ENCODE data around the gene STX4. TPM values are rescaled to one million over a fixed set of nuclear protein-coding genes. Genes with fewer than 3 reads are reported as not detected.

Gene STX4
- total RNA-seq, 1 experiment from 2014 or later = 32.3 TPM

- Histone ChIP-seq H2AK5ac (ENCODE audit: insufficient read length, low read length) (no peak overlapping the region), H2BK120ac (ENCODE audit: low read depth, low read length, poor library complexity, severe bottlenecking) (no peak overlapping the region), H3K9me3 (ENCODE audit: control insufficient read depth, low read depth, low read length) (no peaks in the 10 kb centered on the region), H3K27ac (ENCODE audit: insufficient read length, low read depth, low read length) (no peak overlapping the region), H3K79me1 (ENCODE audit: insufficient read depth, low read depth, low read length, poor library complexity, severe bottlenecking) (no peaks in the 10 kb centered on the region), H3K9ac (ENCODE audit: extremely low read depth, insufficient read length, low read length) (no peak overlapping the region), H3K27me3 (ENCODE audit: insufficient read depth, low read length) (no peaks in the 10 kb centered on the region), H3K23me2 (ENCODE audit: insufficient read length, low read depth, low read length, poor library complexity, severe bottlenecking) (no peaks in the 10 kb centered on the region), H4K5ac (ENCODE audit: insufficient read length, low read depth, low read length) (no peak overlapping the region), H3T11ph (ENCODE audit: low read length) (no peak overlapping the region), H2AFZ (ENCODE audit: low read length) (no peak overlapping the region), H3K79me2 (ENCODE audit: insufficient read depth, low read length) (no peaks in the 10 kb centered on the region), H2BK12ac (ENCODE audit: insufficient read length, low read depth, low read length) (no peak overlapping the region), H2BK15ac (ENCODE audit: low read depth, low read length) (no peak overlapping the region), H2BK5ac (ENCODE audit: insufficient read length, low read length) (no peak overlapping the region), H3K18ac (ENCODE audit: insufficient read length, low read depth, low read length) (no peak overlapping the region), H2BK20ac (ENCODE audit: low read depth, low read length, poor library complexity, severe bottlenecking) (no peak overlapping the region), H3K4ac (ENCODE audit: low read depth, low read length) (no peak overlapping the region), H3K4me2 (ENCODE audit: insufficient read depth, insufficient read length, low read length) (no peak overlapping the region), H3K4me1 (ENCODE audit: insufficient read depth, low read length) (no peaks in the 10 kb centered on the region), H4K8ac (replicated peaks; ENCODE audit: insufficient read length, low read depth, low read length) (no peak overlapping the region), H4K91ac (ENCODE audit: insufficient read length, low read depth, low read length) (no peak overlapping the region), H3K23ac (ENCODE audit: insufficient read length, low read depth, low read length) (no peak overlapping the region), H4K20me1 (ENCODE audit: control insufficient read depth, insufficient read depth, insufficient read length) (peaks cover 4% of the 10 kb centered on the region), H3K56ac (ENCODE audit: insufficient read length, low read depth, low read length) (no peak overlapping the region), H3K14ac (ENCODE audit: insufficient read depth, low read length) (no peak overlapping the region)
- no peak for DNase-seq
- Mint-ChIP-seq H3K36me3 (ENCODE audit: insufficient read depth in 1 of 3, low read depth in 3 of 3) (peaks cover 28 to 56% (median 54%) of the 10 kb centered on the region in 3 experiments; a peak in 6 of 7 replicates), H3K9me3 (no peaks in the 10 kb centered on the region), H3K4me1 (peaks cover 0 to 3% of the 10 kb centered on the region in 2 experiments; a peak in 1 of 4 replicates), H3K27me3 (ENCODE audit: low read depth) (no peaks in the 10 kb centered on the region), H3K4me3 (no peak overlapping the region), H3K27ac (peak overlapping the region in 1 of 3 experiments; percentile 76; a peak in 3 of 7 replicates)
- TF ChIP-seq CTCF (conservative IDR thresholded peaks at IDR 0.05) = no peak
- WGBS (ENCODE audit: extremely low coverage, insufficient read length, low lambda C conversion rate) = no CpG with 5 or more reads among the region's 26 CpGs
Measured at GRCh38 chr16:31081428-31082351, 48.3 kb downstream of the STX4 start.
